ENCODE data around the gene MRTO4. TPM values are rescaled to one million over a fixed set of nuclear protein-coding genes. Genes with fewer than 3 reads are reported as not detected.

The MRTO4 gene
- total and polyA plus RNA-seq, 9 of the 15 experiments (the other 6 are each of a cell fraction or from before 2014, with no cell fraction given) = 62.0 to 173 (median 146) TPM

- TF ChIP-seq E4F1 (CRISPR knock-in tag; IDR thresholded peaks at IDR 0.05; ENCODE audit: borderline replicate concordance) (no peak), ZNF57 (CRISPR knock-in tag; IDR thresholded peaks at IDR 0.05) (no peak), MTA2 (IDR thresholded peaks at IDR 0.05; ENCODE audit: low read depth) (no peak), GABPB2 (CRISPR knock-in tag; conservative IDR thresholded peaks at IDR 0.05) (no peak), CCAR2 (IDR thresholded peaks at IDR 0.05; ENCODE audit: low read depth, low read length) (no peak), YBX1 (IDR thresholded peaks at IDR 0.05) (no peak), CEBPB (tag; IDR thresholded peaks at IDR 0.05) (peak; percentile 97), ELK1 (CRISPR knock-in tag; IDR thresholded peaks at IDR 0.05) (no peak), HCFC1 (IDR thresholded peaks at IDR 0.05; ENCODE audit: low read depth, low read length) (no peak), POLR2G (IDR thresholded peaks at IDR 0.05; ENCODE audit: low read depth, low read length) (no peak), RBM39 (optimal IDR thresholded peaks at IDR 0.05; ENCODE audit: low read depth, low read length) (no peak), E2F1 (CRISPR knock-in tag; IDR thresholded peaks at IDR 0.05) (no peak), PCBP2 (IDR thresholded peaks at IDR 0.05; ENCODE audit: low read depth, low read length, poor library complexity, severe bottlenecking) (no peak), KDM4B (IDR thresholded peaks at IDR 0.05; ENCODE audit: borderline replicate concordance in 2 of 2, low read depth in 1 of 2) (no peak), RFX5 (IDR thresholded peaks at IDR 0.05; ENCODE audit: low read depth, low read length) (no peak), STAT5B (CRISPR knock-in tag; IDR thresholded peaks at IDR 0.05) (no peak), FOS (IDR thresholded peaks at IDR 0.05; ENCODE audit: extremely low read depth, insufficient read length) (no peak), DIDO1 (tag; IDR thresholded peaks at IDR 0.05; ENCODE audit: low read depth) (no peak), TGIF2 (CRISPR knock-in tag; IDR thresholded peaks at IDR 0.05) (no peak)
Observed at GRCh38 chr1:19240673-19241538, 10.7 kb upstream of the MRTO4 start (continued).

Measured in K562 (cell line).